ENCODE data around the gene KLHL30.

KLHL30 gene

DNA sequence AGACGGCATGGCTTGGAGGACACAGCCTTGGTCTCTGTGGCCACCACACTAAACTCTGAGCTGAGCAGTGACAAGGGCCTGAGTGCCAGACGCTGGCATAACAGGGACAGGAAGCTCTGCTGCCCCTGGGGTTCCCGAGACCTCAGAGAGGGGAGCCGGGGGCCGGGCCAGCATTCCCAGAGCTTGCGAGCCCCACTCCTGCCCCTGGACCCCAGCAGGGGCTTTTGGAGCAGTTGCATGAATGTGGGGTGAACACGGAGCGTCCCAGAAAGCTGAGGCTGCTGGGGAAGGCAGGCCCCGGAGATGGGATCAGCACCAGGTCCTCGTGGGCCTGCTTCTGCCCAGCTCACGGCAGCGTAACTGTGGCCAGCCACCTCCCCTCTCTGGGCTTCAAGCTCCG lies 12.7 kb downstream of the KLHL30 start:
- H3K4me3 ChIP-seq (ENCODE audit: low read depth, low read length): no peak overlapping the region
- TF ChIP-seq, protein P1, sequence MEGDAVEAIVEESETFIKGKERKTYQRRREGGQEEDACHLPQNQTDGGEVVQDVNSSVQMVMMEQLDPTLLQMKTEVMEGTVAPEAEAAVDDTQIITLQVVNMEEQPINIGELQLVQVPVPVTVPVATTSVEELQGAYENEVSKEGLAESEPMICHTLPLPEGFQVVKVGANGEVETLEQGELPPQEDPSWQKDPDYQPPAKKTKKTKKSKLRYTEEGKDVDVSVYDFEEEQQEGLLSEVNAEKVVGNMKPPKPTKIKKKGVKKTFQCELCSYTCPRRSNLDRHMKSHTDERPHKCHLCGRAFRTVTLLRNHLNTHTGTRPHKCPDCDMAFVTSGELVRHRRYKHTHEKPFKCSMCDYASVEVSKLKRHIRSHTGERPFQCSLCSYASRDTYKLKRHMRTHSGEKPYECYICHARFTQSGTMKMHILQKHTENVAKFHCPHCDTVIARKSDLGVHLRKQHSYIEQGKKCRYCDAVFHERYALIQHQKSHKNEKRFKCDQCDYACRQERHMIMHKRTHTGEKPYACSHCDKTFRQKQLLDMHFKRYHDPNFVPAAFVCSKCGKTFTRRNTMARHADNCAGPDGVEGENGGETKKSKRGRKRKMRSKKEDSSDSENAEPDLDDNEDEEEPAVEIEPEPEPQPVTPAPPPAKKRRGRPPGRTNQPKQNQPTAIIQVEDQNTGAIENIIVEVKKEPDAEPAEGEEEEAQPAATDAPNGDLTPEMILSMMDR (IDR thresholded peaks at IDR 0.05; ENCODE audit: insufficient read depth, low read depth, low read length, missing control alignments): no peak
- no peak for DNase-seq (ENCODE audit: low read depth)

DNA sequence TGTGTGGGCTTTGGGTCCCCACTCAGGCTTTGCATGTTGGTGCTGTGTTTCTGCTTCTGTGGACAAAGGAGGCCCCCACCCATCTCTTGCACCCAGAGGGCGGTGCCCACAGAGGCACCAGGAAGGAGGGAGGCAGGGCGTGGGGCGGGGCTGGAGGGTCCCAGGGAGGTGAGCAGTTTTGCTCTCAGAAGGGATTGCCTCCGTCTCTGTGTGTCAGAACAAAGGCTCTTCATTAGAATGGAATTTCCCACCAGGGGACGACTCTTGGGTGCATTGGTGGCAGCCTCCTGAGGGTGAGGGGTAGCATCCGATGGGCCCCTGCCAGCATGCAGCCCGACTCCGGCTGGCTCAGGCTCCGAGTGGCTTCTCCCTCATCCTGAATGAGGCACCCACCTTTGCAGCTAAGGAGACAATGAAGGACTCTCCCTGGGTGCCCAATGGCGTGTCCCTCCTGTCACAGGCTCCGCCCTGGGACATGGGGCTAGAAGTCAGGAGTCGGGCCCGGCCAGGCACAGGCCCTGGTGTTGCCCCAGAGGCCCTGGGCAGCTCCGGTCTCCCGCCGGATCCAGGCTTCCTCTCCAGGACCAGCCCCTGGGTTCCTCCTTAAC lies 13.3 kb downstream of the KLHL30 start:
- DNase-seq (ENCODE audit: low read depth): no peak
- TF ChIP-seq, protein P1 (IDR thresholded peaks at IDR 0.05; ENCODE audit: insufficient read depth, low read depth, low read length, missing control alignments): no peak
- H3K4me3 ChIP-seq (ENCODE audit: low read depth, low read length): no peak overlapping the region

DNA sequence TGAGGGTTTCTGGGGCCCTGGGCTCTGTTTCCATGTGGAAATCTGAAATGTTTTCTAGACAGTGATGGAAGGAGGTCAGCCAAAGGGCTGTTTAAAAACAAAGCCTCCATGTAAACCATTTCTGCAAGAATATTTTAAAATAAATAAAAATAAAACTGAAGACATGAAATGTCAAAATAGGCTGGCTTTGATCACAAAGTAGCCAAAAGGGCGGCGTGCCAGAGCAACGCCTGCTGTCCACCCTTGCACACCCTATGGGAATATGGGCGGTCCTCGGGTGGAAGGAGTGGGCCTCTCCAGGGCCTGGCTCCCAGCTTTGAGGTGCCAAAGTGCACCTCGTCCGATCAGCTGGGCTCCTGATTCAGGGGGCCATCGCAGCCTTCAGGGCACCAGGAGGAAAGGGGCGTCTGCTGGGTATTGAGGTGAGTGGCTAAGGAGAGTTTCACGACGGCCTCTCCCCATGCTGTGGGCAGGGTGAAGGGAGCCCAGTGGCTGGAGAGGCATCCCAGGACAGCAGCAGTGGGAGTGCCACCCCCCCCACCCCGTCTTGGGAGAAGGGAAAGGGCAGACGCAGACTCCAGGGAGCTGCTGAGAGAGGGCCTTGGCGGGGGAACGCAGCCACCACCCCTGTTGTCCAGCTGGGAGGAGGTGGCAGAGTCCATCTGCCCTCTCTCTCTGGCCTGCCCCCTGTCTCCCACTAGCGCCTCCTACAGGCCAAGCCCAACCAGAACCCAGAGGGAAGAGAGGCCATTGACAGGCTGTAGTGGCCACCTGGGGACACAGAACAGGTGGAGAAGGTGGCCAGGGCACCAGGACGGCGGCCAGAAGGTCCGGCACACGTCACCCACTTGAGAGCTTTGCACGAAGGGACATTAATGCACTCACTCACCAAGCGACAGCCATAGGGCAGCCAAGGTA lies 14.6 kb downstream of the KLHL30 start:
- no peak for DNase-seq (ENCODE audit: low read depth)
- H3K4me3 ChIP-seq (ENCODE audit: low read depth, low read length): no peak overlapping the region
- TF ChIP-seq, protein P1 (IDR thresholded peaks at IDR 0.05; ENCODE audit: insufficient read depth, low read depth, low read length, missing control alignments): no peak

DNA sequence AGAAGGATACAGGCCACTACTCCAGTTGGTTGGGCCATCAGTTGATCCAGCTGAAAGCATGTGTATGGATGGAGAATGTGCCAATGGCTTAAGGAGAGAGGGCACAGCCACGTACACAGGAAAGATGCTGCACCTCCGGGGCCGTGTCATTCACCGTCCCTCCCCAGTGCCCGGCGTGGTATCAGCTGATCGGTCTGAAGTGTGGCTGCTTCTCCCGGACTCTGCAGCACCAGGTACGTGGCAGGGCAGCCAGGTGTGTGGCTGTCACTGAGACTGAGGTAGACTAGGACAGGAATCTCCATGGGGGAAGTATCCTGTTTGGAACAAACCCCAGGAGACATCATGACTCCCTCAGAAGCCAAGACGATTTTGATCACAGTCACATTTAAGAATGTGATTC lies 16.1 kb downstream of the KLHL30 start:
- DNase-seq (ENCODE audit: low read depth): no peak
- TF ChIP-seq, protein P1 (IDR thresholded peaks at IDR 0.05; ENCODE audit: insufficient read depth, low read depth, low read length, missing control alignments): no peak
- H3K4me3 ChIP-seq (ENCODE audit: low read depth, low read length): no peak overlapping the region

DNA sequence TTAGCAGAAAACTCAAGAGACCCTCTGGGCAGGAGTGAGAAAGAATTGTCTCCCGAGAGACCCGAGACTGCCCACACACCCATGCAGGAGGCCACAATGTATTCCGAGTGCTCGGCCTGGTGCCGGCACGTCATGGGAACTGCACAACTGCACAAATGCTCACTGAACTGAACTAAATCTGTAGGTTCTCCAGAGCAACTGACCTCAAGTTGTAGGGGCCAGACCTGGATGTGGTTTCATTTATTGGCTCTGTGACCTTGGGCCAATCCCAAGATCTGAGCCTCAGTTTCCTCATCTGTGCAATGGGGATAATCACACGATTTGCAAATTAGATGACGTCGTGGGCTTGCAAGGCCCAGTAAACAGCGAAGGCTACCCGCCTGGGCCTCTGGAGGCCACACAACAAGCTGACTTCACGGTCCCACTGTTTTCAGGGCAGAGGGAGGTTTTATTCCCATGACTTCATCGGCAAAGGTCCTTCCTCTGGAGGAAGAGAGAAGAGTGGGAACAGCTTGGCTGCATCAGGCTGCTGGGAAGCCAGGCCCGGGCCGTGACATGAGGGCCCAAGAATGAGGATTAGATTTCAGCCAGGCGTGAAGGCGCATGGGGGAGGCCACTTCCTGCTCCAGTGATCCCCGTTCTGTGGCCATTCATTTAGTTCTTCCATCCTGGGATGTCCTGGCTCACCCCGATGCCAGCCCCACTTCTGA lies 16.7 kb downstream of the KLHL30 start:
- TF ChIP-seq, protein P1 (IDR thresholded peaks at IDR 0.05; ENCODE audit: insufficient read depth, low read depth, low read length, missing control alignments): no peak
- H3K4me3 ChIP-seq (ENCODE audit: low read depth, low read length): no peak overlapping the region
- DNase-seq (ENCODE audit: low read depth): no peak

DNA sequence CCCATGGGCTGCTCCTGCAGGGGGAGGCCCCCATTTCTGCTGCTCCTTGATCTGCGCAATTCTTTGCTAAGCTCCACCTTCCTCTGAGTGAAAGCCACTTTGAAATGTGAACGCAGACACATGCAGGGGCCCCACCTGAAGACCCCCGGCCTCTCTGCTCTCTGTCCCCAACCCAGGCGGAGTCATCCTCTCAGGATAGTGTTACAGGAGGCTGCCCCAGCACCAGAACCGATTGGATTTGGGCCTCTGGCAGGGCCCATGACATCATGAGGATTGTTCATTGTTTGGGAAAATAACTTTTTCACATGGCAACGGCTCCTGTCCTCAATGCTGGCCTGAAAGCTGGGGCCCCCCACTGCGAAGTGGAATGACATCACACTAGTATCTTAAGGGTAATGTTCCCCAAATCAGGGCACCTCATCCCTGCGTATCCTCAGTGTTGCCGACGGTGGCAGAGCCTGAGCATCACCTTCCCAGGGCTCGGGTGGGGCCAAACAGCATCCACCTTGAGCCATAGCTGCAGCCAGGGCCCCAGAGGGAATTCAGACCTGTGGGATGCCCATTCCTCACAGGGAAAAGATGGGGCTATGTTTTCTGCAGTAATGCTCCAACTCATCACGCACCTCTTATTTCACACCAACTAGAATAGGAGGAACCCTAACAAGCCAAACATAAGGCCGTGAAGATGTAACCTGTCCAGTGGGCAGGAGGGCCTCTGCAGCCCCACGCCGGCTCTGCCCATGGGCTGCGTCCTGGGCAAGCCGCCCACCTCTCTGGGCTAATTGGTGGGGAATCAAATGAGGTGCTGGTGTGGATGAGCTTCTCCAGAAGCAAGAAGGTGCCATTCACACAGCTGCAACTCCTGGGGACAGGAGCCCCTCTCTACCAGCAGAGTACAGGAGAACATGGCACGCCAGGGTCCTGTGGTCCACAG lies 17.6 kb downstream of the KLHL30 start:
- TF ChIP-seq, protein P1 (IDR thresholded peaks at IDR 0.05; ENCODE audit: insufficient read depth, low read depth, low read length, missing control alignments): no peak
- H3K4me3 ChIP-seq (ENCODE audit: low read depth, low read length): no peak overlapping the region
- DNase-seq (ENCODE audit: low read depth): no peak
